Measurements from ENCODE around the gene ZNF230. TPM values are rescaled to one million over a fixed set of nuclear protein-coding genes. Genes with fewer than 3 reads are reported as not detected.

Gene ZNF230
- total RNA-seq, 4 donors from 2014 or later: 1.8 to 5.9 (median 3.5) TPM

DNA sequence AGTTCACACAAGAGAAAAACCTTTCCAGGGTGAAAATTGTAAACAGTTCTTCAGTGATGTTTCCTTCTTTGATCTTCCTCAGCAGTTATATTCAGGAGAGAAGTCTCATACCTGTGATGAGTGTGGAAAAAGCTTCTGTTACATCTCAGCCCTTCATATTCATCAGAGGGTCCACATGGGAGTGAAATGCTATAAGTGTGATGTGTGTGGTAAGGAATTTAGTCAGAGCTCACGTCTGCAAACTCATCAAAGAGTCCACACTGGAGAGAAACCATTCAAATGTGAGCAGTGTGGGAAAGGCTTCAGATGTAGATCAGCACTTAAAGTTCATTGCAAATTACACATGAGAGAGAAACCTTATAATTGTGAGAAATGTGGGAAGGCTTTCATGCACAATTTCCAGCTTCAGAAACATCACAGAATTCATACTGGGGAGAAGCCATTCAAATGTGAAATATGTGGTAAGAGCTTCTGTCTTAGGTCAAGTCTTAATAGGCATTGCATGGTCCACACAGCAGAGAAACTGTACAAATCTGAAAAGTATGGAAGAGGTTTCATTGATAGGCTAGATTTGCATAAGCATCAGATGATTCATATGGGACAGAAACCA is 29.3 kb downstream of the ZNF230 start:
- no peaks in the 10 kb centered on the region for H3K4me1 ChIP-seq
- H3K36me3 ChIP-seq: peaks cover 0 to 64% (median 29%) of the 10 kb centered on the region in 4 donors

DNA sequence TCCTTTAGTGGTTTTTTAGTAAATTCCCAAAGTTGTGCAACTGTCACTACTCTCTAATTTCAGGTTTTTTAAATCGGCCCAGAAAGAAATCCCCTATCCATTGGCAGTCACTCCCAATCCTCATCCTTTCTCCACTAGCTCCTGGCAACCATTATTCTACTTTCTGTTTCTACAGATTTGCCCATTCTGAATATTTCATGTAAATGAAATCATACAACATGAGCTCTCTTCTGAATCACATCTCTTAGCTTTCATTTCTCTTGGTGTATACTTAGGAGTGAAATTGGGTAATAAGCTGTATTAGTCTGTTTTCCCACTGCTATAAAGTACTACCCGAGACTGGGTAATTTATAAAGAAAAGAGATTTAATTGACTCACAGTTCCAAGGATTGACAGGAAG is 39.4 kb downstream of the ZNF230 start:
- in situ Hi-C loops (cut with MboI; ENCODE audit: low pct_ligation_motif_present in 1 of 4, low pct_unique_long_range_greater_than_20kb in 1 of 4, low sequenced_read_pairs in 3 of 4): no loop called here
- 63 to 83% methylated on average over 2 of the region's 2 CpGs for WGBS, 2 donors (ENCODE audit: low coverage in 1 of 2)

More for the DNA sequence above, 29.3 kb downstream of the ZNF230 start:
- no peak overlapping the region for H3K4me3 ChIP-seq
- 79% methylated on average over 1 of the region's 1 CpG; no CpG with 5 or more reads in 1 of the 2 donors for WGBS, 2 donors (ENCODE audit: low coverage in 1 of 2)
- in situ Hi-C loops (cut with MboI; ENCODE audit: low pct_ligation_motif_present in 1 of 4, low pct_unique_long_range_greater_than_20kb in 1 of 4, low sequenced_read_pairs in 3 of 4) (no loop called here), intact Hi-C loops (cut with DNase I; ENCODE audit: low total_unique reads) (no loop called here)
- TF ChIP-seq POLR2A (IDR thresholded peaks at IDR 0.05) (no peak), CTCF (IDR thresholded peaks at IDR 0.05) (no peak), EP300 (IDR thresholded peaks at IDR 0.05; ENCODE audit: low read depth) (no peak), POLR2AphosphoS5 (IDR thresholded peaks at IDR 0.05) (no peak)
- no peak for DNase-seq
- no peak overlapping the region for H3K27ac ChIP-seq
- H3K27me3 ChIP-seq: no peaks in the 10 kb centered on the region
- peaks cover 71 to 79% of the 10 kb centered on the region in 2 donors for H3K9me3 ChIP-seq

GRCh38 chr19:44050740-44051649 is 48.2 kb downstream of the ZNF230 start:
- H3K36me3 ChIP-seq: peaks cover 0 to 13% (median 1%) of the 10 kb centered on the region in 4 donors
- H3K27me3 ChIP-seq: peaks cover 19% of the 10 kb centered on the region
- TF ChIP-seq EP300 (IDR thresholded peaks at IDR 0.05; ENCODE audit: low read depth) (no peak), POLR2A (IDR thresholded peaks at IDR 0.05) (peak; percentile 49), POLR2AphosphoS5 (IDR thresholded peaks at IDR 0.05) (no peak), CTCF (IDR thresholded peaks at IDR 0.05) (no peak)
- WGBS, 2 donors (ENCODE audit: low coverage in 1 of 2): 14 to 17% methylated on average over 4 to 21 of the region's 21 CpGs
- peaks cover 0 to 15% (median 10%) of the 10 kb centered on the region in 4 donors for H3K4me1 ChIP-seq
- intact Hi-C loops (cut with DNase I; ENCODE audit: low total_unique reads): no loop called here
- H3K27ac ChIP-seq: peak overlapping the region; percentile 74 to 82 (median 80)
- in situ Hi-C loops (cut with MboI; ENCODE audit: low pct_ligation_motif_present in 1 of 4, low pct_unique_long_range_greater_than_20kb in 1 of 4, low sequenced_read_pairs in 3 of 4): no loop called here
- peak overlapping the region; percentile 32 to 77 (median 68) for H3K4me3 ChIP-seq
- peak; percentile 50 for DNase-seq
- H3K9me3 ChIP-seq: peaks cover 4 to 5% of the 10 kb centered on the region in 2 donors

More for the DNA sequence above, 39.4 kb downstream of the ZNF230 start:
- H3K27ac ChIP-seq: no peak overlapping the region
- no peak for DNase-seq
- H3K27me3 ChIP-seq: no peaks in the 10 kb centered on the region
- H3K36me3 ChIP-seq: no peaks in the 10 kb centered on the region
- no peak overlapping the region for H3K4me3 ChIP-seq
- TF ChIP-seq EP300 (IDR thresholded peaks at IDR 0.05; ENCODE audit: low read depth) (no peak), POLR2A (IDR thresholded peaks at IDR 0.05) (no peak), CTCF (IDR thresholded peaks at IDR 0.05) (no peak), POLR2AphosphoS5 (IDR thresholded peaks at IDR 0.05) (no peak)
- intact Hi-C loops (cut with DNase I; ENCODE audit: low total_unique reads): no loop called here
- H3K4me1 ChIP-seq: no peaks in the 10 kb centered on the region
- peaks cover 13 to 21% of the 10 kb centered on the region in 2 donors for H3K9me3 ChIP-seq
